ENCODE data around the gene PRKAG2.
A peak's percentile ranks its signal among the peaks of the same experiment; 100 is the strongest.
"Not testable (repeated sequence)": the region's sequence is repeated elsewhere in the genome, so short reads cannot be mapped to it uniquely, and the experiment has no call there.

Gene PRKAG2

DNA sequence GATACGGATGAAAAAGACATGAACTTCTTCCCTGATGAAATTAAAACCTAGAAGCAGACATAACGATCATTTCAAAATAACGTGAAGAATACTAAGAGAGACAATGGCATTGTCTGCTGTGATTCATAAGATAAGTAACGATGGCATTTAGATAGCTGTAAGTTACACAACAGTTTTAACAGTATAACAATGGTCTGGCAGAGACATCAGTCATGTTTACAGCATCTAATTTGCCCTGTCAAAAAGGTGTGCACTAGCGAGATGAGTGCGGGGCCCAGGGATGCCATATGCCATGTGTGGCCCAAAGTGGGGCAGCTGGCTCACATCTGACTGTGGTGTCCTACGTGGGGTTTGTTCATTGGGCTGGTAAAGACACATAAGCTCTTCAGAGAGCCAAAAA is 301.5 kb downstream of the PRKAG2 start:
- TF ChIP-seq, protein P1, sequence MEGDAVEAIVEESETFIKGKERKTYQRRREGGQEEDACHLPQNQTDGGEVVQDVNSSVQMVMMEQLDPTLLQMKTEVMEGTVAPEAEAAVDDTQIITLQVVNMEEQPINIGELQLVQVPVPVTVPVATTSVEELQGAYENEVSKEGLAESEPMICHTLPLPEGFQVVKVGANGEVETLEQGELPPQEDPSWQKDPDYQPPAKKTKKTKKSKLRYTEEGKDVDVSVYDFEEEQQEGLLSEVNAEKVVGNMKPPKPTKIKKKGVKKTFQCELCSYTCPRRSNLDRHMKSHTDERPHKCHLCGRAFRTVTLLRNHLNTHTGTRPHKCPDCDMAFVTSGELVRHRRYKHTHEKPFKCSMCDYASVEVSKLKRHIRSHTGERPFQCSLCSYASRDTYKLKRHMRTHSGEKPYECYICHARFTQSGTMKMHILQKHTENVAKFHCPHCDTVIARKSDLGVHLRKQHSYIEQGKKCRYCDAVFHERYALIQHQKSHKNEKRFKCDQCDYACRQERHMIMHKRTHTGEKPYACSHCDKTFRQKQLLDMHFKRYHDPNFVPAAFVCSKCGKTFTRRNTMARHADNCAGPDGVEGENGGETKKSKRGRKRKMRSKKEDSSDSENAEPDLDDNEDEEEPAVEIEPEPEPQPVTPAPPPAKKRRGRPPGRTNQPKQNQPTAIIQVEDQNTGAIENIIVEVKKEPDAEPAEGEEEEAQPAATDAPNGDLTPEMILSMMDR (IDR thresholded peaks at IDR 0.05), result no peak
- DNase-seq (ENCODE audit: low spot score), result peak; percentile 4
- Histone ChIP-seq H3K4me3 (no peak overlapping the region), H3K27ac (no peak overlapping the region)

DNA sequence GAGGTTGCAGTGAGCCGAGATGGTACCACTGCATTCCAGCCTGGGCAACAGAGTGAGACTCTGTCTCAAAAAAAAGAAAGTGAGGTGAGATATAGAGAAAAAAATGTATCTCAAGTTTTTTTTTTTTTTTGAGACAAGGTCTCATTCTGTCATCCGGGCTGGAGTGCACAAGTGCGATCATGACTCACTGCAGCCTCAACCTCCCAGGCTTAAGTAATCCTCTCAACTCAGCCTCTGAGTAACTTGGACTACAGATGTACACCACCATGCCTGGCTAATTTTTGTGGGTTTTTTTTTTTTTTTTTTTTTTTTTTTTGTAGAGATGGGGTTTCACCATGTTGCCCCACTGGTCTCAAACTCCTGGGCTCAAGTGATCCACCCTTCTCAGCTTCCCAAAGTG is 303.9 kb downstream of the PRKAG2 start:
- not testable (repeated sequence) for DNase-seq (ENCODE audit: low spot score); H3K4me3 ChIP-seq; H3K27ac ChIP-seq

DNA sequence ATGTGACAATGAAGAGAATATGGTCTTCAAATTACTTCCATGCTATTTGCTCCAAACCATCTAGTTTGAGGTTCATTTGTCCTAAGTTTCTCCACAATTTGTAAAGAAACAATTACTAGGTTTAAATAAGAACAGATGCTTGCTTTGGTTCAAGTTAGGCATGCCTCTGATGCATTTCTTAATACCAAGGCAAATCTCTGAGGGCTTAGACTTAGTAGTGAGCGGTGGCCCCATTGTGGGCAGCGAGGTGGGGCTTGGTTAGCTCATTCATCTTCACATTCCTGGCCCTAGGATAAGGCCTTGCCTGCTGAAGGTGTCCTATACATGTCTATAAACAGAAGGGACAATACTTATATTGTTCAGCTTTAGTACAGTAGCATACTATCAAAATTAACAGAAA is 304.8 kb downstream of the PRKAG2 start:
- TF ChIP-seq, protein P1 (IDR thresholded peaks at IDR 0.05), result no peak
- Histone ChIP-seq H3K27ac (no peak overlapping the region), H3K4me3 (no peak overlapping the region)
- DNase-seq (ENCODE audit: low spot score), result peak; percentile 36

DNA sequence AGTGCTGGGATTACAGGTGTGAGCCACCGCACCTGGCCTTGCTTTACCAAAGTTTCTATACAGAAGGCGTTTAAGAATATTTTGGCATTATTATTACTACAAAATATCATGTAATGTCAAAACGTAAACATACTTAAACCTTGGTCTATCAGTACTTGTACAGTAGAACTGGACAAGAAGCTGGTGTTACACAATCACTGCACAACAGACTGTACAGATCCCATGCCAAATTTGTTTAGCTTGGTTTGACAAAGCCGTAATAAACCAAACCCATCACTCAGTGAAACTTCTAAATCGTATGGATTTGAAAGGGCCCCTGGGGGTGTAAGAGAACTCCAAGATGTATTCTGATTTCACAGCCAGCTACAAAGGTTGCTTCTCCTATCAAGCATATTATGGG is 305.4 kb downstream of the PRKAG2 start:
- no peak overlapping the region for H3K4me3 ChIP-seq
- no peak overlapping the region for H3K27ac ChIP-seq
- TF ChIP-seq, protein P1 (IDR thresholded peaks at IDR 0.05), result no peak
- no peak for DNase-seq (ENCODE audit: low spot score)

DNA sequence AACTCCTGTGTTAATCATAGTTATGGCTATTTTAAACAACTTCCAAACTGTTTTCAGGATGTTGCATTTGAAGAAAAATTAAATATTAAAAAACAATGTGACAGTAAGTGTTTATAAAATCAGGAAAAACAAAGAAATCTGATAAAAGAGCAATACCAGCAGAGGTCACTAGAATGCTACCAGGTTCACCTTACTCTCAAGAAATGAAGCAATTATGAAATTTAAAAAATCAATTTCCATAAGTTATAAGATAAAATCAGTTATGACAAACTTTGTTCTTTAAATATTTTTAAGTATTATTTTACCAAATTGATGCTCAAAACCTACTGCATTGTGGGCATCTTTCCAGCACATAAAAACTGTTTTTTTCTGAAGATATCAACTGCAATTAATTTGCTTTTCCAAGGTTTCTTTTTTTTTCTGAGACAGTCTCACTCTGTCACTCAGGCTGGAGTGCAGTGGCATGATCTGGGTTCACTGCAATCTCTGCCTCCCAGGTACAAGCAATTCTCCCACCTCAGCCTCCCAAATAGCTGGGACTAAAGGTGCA is 306.5 kb downstream of the PRKAG2 start:
- no peak overlapping the region for H3K27ac ChIP-seq
- TF ChIP-seq, protein P1 (IDR thresholded peaks at IDR 0.05), result peak; percentile 21
- DNase-seq (ENCODE audit: low spot score), result no peak

DNA sequence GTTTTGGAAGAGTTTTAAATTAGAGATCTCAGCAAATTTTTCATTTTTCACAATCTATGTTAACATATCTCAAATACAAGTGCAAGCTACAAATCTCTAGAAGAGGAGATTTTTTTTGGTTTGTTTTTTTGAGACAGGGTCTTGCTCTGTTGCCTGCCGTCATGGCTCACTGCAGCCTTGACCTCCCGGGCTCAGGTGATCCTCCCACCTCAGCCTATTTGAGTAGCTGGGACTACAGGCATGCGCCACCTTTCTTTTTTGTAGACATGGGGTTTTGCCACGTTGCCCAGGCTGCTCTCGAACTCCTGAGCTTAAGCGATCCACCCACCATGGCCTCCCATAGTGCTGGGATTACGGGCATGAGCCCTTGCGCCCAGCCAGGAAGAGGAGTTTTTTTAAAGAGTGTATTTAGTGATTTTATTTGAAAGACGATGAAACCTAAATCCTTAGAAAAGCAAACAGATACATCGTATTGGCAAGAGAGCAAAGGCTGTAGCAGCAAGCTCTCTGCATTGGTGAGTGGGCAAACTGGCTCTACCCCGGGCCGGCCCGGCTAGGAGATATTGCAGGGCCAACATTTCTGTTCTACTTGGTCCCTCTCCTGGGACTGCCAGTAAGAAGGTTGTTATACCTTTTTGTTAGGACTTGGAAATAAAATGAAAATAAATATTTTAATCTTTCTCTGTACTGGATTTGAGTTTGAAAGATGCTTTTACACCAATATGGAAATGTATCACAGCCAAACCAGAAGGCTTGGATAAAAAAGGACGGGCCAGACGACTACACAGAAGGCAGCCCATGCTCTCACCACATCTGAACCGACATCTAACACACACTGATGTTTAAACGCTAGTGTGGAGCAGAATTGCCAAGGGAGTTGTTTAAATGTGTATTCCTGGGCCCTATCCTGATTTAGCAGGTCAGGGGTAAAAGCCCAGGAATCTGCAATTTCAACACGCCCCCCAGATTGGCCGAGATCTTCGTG is 307.7 kb downstream of the PRKAG2 start:
- TF ChIP-seq, protein P1 (IDR thresholded peaks at IDR 0.05), result no peak
- H3K27ac ChIP-seq, result no peak overlapping the region
- H3K4me3 ChIP-seq, result no peak overlapping the region
- no peak for DNase-seq (ENCODE audit: low spot score)

More for the DNA sequence above, 306.5 kb downstream of the PRKAG2 start:
- H3K4me3 ChIP-seq, result no peak overlapping the region

DNA sequence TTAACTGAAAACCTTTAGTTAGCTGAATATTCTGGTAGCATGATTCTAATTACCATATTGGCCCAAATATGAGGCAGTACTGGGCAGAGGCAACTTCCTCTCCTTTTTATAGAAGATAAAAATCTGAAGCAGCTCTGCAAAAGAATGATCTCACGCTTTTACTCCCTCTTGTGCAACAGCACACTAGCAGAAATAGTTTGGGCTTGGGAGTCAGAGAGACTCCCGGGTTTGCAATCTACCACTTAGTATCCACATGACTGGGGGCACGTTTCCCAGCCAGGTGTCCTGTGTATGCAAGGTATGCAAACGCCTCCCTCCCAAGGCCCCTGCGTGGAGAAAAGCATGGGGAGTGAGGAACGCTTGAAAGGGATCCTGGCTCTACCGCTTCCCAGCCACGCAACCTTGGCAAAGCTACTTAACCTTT is 310.0 kb downstream of the PRKAG2 start:
- DNase-seq (ENCODE audit: low spot score), result no peak
- no peak overlapping the region for H3K4me3 ChIP-seq
- TF ChIP-seq, protein P1 (IDR thresholded peaks at IDR 0.05), result no peak
- peak overlapping the region in 1 of 2 donors; percentile 41 for H3K27ac ChIP-seq

Measured in coronary artery (tissue), 2 donors.